ENCODE measurements around the gene RDH16. TPM values are rescaled to one million over a fixed set of nuclear protein-coding genes. Genes with fewer than 3 reads are reported as not detected.
"Not testable (repeated sequence)": the region's sequence is repeated elsewhere in the genome, so short reads cannot be mapped to it uniquely, and the experiment has no call there.

Gene RDH16
- total RNA-seq, 2 donors from 2014 or later: 0.18 to 0.28 TPM

- peak; percentile 73 for ATAC-seq
- DNase-seq: no peak
- intact Hi-C loops (cut with DNase I, micrococcal nuclease): no loop called here
Measured at GRCh38 chr12:56935157-56935556, 22.3 kb downstream of the RDH16 start.

DNA sequence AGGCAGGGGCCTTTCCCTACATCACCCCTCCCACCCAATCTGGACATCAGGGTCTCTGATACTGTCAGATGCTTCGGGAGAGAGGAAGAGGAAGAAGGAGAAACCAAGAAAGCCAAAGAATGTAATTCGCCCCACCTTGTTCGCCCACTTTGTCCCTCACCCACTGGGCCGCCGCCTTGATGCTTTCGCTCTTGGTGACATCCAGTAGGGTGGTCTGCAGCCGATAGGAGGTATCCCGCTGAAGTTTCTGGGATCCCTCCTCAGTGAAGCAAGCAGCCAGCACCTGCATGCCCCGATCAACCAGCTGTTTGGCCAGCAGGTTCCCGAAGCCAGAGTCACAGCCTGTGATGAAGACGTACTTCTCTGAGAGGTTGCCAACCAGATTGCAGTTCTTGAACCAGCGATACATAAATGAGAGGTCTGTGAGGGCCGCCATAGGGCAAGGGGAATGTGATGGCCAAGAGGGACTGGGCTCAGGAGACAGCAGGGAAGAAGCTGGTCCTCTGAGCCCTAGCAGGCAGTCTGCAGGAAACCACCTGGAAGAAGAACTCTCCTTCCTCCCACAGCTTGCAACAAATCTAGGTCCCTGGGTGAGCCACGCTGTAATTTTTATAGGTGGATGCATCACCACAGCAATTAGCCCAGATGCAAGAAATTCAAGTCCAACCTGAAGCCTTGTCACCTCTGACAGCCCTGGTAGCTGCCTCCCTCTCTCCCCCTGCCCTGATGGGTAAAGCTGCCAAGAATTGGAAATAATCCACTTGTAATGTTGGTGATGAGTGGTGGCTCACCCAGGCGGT is 23.4 kb downstream of the RDH16 start, which contains the start of gene SDR9C7:
Gene SDR9C7, minus strand, starts transcription at position 583 of the 800 bp plus-strand sequence. Its CDS starts 147 bp downstream, at position 436.
- ATAC-seq (no peak), DNase-seq (no peak)
- intact Hi-C loops (cut with DNase I, micrococcal nuclease): no loop called here

- intact Hi-C loops (cut with DNase I, micrococcal nuclease): no loop called here
- no peak for DNase-seq
Measured at GRCh38 chr12:56932867-56933266, 24.5 kb downstream of the RDH16 start.

DNA sequence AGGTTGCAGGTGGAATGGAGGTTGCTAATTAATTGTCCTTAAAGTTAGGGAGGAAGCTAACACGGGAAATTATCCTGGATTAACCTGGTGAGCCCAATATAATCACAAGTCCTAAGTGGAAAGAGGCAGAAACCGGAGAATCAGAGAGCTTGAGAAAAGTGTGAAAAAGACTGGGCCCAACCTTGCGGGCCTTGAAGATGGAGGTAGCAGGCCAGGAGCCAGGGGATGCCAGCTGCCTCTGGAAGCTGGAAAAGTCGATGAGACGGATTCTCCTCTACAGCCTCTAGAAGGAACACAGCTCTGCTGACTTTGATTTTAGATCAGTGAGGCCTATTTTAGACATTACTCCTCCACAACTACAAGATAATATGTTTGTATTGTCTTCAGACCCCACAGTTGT is 25.3 kb downstream of the RDH16 start:
- DNase-seq (no peak), ATAC-seq (no peak)
- intact Hi-C loops (cut with DNase I, micrococcal nuclease): no loop called here

More at GRCh38 chr12:56932867-56933266, 24.5 kb downstream of the RDH16 start:
- peak; percentile 51 for ATAC-seq

DNA sequence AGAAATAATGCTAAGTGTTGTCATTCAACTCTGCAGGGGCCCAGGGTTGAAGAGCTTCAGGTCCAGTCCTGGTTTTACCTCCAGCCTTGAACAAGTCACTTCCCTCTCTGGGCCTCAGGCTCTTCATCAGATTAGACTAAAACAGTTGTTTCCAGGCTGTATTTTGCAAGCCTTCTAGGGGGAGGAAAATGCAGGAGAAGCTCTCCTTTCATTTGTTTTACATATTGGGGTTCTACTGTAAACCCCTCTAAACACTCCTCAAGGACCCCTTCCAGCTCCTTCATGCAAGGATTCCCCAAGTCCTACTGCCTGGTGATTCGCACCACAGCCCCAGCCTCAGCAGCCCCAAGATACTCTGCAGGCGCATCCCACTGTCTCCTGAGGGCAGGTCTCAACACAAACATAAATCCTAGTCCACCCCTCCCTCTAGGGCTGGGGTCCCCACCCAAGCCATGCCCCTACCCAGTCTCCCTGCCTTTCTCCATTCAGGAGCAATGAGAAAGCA is 25.9 kb downstream of the RDH16 start:
- ATAC-seq (no peak), DNase-seq (peak in 1 of 2 donors; percentile 14)
- intact Hi-C loops (cut with DNase I, micrococcal nuclease): no loop called here

DNA sequence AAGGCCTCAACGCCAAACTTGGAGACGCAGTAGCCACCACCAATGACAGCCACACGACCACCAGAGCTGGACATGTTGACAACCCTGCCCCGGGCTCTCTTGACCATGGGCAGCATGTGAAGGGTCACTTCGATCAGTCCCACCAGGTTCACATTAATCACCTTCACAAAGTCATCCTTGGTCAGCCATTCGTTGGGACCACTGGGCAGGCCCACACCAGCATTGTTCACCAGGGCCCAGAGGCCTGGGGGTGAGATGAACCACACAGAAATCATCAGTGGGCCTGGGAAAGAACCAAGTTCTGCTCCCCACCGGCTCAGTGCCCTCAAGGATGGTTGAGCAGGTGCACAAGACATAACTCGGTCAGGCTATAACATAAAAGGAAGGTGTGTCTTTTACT is 27.2 kb downstream of the RDH16 start:
- ATAC-seq: no peak
- no peak for DNase-seq
- intact Hi-C loops (cut with DNase I, micrococcal nuclease): no loop called here

DNA sequence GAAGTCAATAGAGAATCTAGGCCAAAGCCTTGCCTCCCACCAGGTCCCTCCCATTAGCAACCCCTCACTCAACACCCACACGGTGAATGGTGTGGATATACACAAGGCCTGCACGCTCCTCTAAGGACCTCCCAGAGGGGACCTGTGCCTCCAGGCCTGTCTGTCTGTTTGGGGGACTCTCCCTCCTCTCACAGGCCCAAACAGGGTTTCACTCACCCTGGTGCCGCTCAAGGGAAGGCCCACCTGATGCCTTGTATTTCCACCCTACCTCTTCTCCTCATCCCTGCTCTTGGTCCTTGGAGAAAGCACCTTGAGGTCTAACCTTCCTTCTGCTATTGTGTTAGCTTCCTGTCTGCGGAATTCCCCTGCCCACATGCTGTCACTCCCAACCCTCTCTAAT is 27.6 kb downstream of the RDH16 start:
- intact Hi-C loops (cut with DNase I, micrococcal nuclease): no loop called here
- no peak for ATAC-seq
- no peak for DNase-seq

DNA sequence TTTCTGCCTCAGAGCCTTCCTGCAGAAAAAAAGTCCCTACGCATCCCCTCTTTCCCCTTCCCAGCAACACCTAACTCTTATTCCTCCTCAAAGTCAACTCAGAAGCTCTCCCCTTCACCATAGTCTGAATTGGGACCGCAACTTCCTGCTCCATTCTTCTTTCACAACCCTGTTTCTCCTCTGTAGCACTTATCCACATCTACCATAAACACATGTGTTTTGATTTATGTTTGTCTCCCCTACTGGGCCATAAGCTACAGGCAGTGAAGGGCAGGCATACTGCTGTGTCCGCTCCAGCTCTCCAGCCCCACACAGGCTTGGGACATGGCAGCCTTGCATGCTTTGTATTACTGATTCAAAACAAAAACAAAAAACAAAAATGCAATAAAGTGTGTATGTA is 29.1 kb downstream of the RDH16 start:
- ATAC-seq: no peak
- intact Hi-C loops (cut with DNase I, micrococcal nuclease): no loop called here

GRCh38 chr12:56927281-56927680 is 30.1 kb downstream of the RDH16 start:
- intact Hi-C loops (cut with DNase I, micrococcal nuclease): no loop called here
- ATAC-seq (no peak), DNase-seq (no peak)

More for the DNA sequence above, 29.1 kb downstream of the RDH16 start:
- no peak for DNase-seq

- ATAC-seq (no peak), DNase-seq (no peak)
- intact Hi-C loops (cut with DNase I, micrococcal nuclease): no loop called here
Measured at GRCh38 chr12:56922031-56922430, 35.4 kb downstream of the RDH16 start.

DNA sequence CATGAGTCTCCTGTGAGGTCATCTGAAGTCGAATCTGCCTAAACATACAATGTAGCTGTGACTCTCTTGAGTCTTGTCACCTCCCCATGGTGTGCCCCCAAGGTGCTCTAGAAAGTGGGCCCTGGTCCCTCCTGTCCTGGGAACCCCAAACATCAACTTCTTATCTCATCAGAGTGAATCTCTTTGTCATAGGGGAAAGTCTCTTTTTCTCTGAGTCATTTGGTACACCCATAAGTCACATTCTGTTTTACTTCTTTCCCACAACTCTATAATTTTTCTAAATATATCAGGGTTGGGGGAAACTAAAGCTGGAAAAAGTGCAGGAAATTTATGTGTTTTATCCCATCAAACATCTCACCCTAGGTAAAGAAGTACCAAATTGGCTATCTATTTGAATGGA is 36.1 kb downstream of the RDH16 start:
- no peak for ATAC-seq
- DNase-seq: no peak
- intact Hi-C loops (cut with DNase I, micrococcal nuclease): no loop called here

GRCh38 chr12:56918139-56918538 is 39.3 kb downstream of the RDH16 start:
- intact Hi-C loops (cut with DNase I, micrococcal nuclease); DNase-seq; ATAC-seq: not testable (repeated sequence)

GRCh38 chr12:56916996-56917333 is 40.4 kb downstream of the RDH16 start:
- DNase-seq: no peak
- no peak for ATAC-seq
- intact Hi-C loops (cut with DNase I, micrococcal nuclease): no loop called here

DNA sequence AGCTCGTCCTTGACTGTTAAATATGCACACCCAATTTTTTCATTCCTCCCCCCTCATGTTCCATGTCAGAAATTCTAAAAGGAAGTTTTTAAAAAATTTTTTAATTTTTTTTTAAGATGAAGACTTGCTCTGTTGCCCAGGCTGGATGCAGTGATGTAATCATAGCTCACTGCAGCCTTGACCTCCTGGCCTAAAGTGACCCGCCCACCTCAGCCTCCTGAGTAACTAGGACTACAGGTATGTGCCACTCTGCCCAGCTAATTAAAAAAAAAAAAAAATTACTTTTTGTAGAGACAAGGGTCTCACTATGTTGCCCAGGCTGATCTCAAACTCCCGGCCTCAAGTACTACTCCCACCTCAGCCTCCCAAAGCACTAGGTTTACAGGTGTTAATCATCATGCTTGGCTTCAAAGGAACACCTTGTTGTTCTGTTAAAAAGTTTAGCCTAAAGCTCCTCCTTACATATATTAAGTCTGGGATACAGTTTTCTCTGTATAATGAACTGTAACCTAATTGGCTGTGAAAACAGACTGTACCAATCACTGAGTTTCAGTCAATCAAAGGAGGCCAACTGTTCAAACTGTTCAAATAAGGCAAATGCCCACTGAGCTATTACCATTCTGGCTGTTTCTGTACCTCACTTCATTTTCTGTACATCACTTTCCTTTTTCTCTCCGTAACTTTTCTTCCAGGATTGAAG is 41.0 kb downstream of the RDH16 start:
- DNase-seq (no peak), ATAC-seq (no peak)
- intact Hi-C loops (cut with DNase I, micrococcal nuclease): no loop called here

DNA sequence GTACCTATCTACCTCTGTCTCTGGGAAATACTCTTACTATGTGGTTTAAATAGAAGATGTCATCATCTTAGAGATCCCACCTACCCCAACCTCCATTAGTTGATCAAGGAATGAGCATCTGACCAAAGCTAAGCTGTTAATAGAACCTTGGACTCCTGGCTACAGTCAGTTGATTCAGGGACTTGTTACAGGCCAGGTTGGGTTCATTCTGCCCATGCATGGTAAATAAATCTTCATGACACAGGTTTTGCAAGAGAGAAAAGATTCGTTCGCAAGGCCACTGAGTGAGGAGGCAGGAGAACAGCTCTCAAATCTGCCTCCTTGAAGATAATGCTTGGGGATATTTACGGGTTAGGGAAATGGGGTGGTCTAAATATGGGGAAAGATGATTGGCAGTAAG is 42.7 kb downstream of the RDH16 start:
- ATAC-seq: no peak
- no peak for DNase-seq
- intact Hi-C loops (cut with DNase I, micrococcal nuclease): no loop called here

DNA sequence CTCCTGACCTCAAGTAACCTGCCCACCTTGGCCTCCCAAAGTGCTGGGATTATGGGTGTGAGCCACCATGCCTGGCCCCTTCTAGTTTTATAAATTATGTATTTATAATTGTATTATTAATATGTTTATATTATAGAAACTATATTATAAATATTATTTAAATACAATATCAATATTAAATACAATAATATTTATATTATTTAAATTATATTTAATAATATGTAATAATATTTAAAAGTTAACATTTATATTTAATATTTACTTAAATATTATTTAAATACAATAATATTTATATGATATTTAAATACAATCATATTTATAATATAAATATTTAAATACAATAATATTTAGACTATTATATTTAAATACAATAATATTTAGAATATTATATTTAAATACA is 43.2 kb downstream of the RDH16 start:
- no peak for ATAC-seq
- no peak for DNase-seq
- intact Hi-C loops (cut with DNase I, micrococcal nuclease): no loop called here

DNA sequence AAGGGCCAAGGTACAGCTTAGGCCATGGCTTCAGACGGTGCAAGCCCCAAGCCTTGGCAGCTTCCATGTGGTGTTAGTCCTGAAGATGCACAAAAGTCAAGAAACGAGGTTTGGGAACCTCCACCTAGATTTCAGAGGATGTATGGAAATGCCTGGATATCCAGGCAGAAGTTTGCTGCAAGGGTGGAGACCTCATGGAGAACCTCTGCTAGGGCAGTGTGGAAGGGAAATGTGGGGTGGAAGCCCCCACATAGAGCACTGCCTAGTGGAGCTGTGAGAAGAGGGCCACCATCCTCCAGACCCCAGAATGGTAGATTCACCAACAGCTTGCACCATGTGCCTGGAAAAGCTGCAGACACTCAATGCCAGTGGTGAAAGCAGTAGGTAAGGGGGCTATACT is 48.0 kb downstream of the RDH16 start:
- DNase-seq; intact Hi-C loops (cut with DNase I, micrococcal nuclease); ATAC-seq: not testable (repeated sequence)

DNA sequence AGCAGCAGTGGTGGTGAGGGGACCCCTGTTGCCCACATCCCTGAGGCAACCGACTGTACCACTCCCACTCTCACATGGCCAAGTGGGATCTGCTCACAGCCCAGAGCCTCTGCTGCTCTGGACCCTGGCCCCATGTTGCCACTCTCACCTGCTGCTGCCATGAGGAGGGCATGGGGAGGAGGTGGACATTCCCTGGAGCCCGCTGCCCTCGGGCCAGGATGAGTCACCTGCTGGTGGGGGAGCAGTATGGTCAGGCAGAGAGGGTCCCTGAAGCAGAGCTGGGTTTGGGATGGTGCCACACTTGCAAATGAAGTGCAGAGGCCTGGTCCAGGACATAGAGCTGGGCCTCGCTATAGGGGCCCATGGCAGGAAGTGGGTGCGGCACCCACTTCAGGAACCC is 49.3 kb downstream of the RDH16 start:
- DNase-seq (no peak), ATAC-seq (no peak)
- intact Hi-C loops (cut with DNase I, micrococcal nuclease): no loop called here

DNA sequence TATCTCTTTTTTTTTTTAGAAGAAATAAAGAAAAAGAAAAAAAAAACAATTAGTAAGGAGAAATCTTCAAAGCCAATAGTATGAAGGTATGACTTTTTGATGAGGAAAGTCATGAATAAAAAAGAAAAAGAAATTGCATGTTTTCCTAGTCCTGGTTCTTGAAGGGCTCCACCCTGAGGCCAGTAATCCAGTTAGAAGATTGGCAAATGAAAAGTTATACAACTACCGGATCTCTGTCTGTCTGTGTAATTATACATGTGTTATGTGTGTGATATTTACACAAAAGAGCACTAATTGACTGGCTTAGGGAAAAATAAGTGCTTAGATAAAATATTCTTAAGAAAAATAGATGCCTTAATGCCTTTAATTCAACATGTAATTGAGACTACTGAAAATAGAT is 51.6 kb downstream of the RDH16 start:
- intact Hi-C loops (cut with DNase I, micrococcal nuclease): no loop called here
- DNase-seq (no peak), ATAC-seq (no peak)

- DNase-seq (no peak), ATAC-seq (no peak)
- intact Hi-C loops (cut with DNase I, micrococcal nuclease): no loop called here
Measured at GRCh38 chr12:56903374-56903773, 54.0 kb downstream of the RDH16 start.

Measured in left colon (tissue), 2 donors.